HS-27A (cell line): ENCODE data around the gene RNF112.

Experiments
- DNase-seq: peaks from one replicate; pipeline ENCODE4 v3.0.0-alpha.2; 2012; ENCODE audit warnings: low read depth, missing footprints

RNF112 gene

GRCh38 chr17:19410875-19411620, at the start of gene RNF112:
Gene RNF112, plus strand, starts transcription at chr17:19411232. Its CDS starts 177 bp downstream, at chr17:19411409.
- no peak for DNase-seq

GRCh38 chr17:19361326-19361725, 49.7 kb upstream of the RNF112 start:
- DNase-seq, result no peak

GRCh38 chr17:19361944-19362276, 49.1 kb upstream of the RNF112 start:
- DNase-seq, result no peak

- peak; percentile 100 for DNase-seq
Observed at GRCh38 chr17:19362277-19363113, 48.5 kb upstream of the RNF112 start, which contains the start of gene B9D1. Gene B9D1, minus strand, starts transcription at chr17:19362723. Its CDS starts 154 bp downstream, at chr17:19362569.

- no peak for DNase-seq
Observed at GRCh38 chr17:19363114-19363438, 48.0 kb upstream of the RNF112 start.

GRCh38 chr17:19363460-19364035, 47.5 kb upstream of the RNF112 start:
- DNase-seq, result no peak

- no peak for DNase-seq
Observed at GRCh38 chr17:19364699-19365498, 46.1 kb upstream of the RNF112 start.

- no peak for DNase-seq
Observed at GRCh38 chr17:19365499-19365817, 45.6 kb upstream of the RNF112 start.

- no peak for DNase-seq
Observed at GRCh38 chr17:19365833-19366636, 45.0 kb upstream of the RNF112 start.

GRCh38 chr17:19366637-19366972, 44.4 kb upstream of the RNF112 start:
- DNase-seq, result no peak

- DNase-seq, result no peak
Observed at GRCh38 chr17:19368229-19368628, 42.8 kb upstream of the RNF112 start.

GRCh38 chr17:19369107-19369778, 41.8 kb upstream of the RNF112 start:
- DNase-seq, result no peak

GRCh38 chr17:19369846-19370492, 41.1 kb upstream of the RNF112 start:
- no peak for DNase-seq

- peak; percentile 42 for DNase-seq
Observed at GRCh38 chr17:19370493-19370960, 40.5 kb upstream of the RNF112 start.

- no peak for DNase-seq
Observed at GRCh38 chr17:19371259-19372010, 39.6 kb upstream of the RNF112 start.

- DNase-seq, result no peak
Observed at GRCh38 chr17:19372011-19372370, 39.0 kb upstream of the RNF112 start.

- DNase-seq, result no peak
Observed at GRCh38 chr17:19372439-19372838, 38.6 kb upstream of the RNF112 start.

GRCh38 chr17:19372866-19373504, 38.0 kb upstream of the RNF112 start:
- DNase-seq, result no peak

- DNase-seq, result no peak
Observed at GRCh38 chr17:19374136-19374535, 36.9 kb upstream of the RNF112 start.
